Neuronal stem cell (in vitro differentiated cells): ENCODE data around the gene ZNF609.

ENCODE experiments used
- DNase-seq: peaks from one replicate; pipeline ENCODE4 v3.0.0-alpha.2; 2013; ENCODE audit warnings: low spot score
- H2AFZ ChIP-seq: one replicate; pipeline ENCODE4 v1.6.1; 2013; ENCODE audit warnings: mild to moderate bottlenecking, low read length, inconsistent platforms
- H2AK5ac ChIP-seq: 2 replicates; pipeline ENCODE4 v1.6.1; 2013; ENCODE audit warnings: low read depth, mild to moderate bottlenecking, inconsistent platforms, low read length, moderate library complexity, mixed read lengths
- H2BK120ac ChIP-seq: 2 replicates; pipeline ENCODE4 v1.6.1; 2013; ENCODE audit warnings: low read depth, mild to moderate bottlenecking, inconsistent platforms, low read length, moderate library complexity, mixed read lengths
- H2BK12ac ChIP-seq: one replicate; pipeline ENCODE4 v1.6.1; 2013; ENCODE audit warnings: low read length, inconsistent platforms
- H2BK15ac ChIP-seq: 2 replicates; pipeline ENCODE4 v1.6.1; 2013; ENCODE audit warnings: mild to moderate bottlenecking, low read length, inconsistent platforms, mixed read lengths
- H2BK5ac ChIP-seq: one replicate; pipeline ENCODE4 v1.6.1; 2013; ENCODE audit warnings: inconsistent platforms, mild to moderate bottlenecking, low read length, moderate library complexity
- H3K14ac ChIP-seq: one replicate; pipeline ENCODE4 v1.6.1; 2013; ENCODE audit warnings: low read length, inconsistent platforms
- H3K18ac ChIP-seq: 2 replicates; pipeline ENCODE4 v1.6.1; 2013; ENCODE audit warnings: low read length, inconsistent platforms
- H3K23ac ChIP-seq: 2 replicates; pipeline ENCODE4 v1.6.1; 2013; ENCODE audit warnings: low read depth, mild to moderate bottlenecking, mixed read lengths, low read length, inconsistent platforms; ENCODE audit not compliant: poor library complexity
- H3K27ac ChIP-seq: replicated peaks from 3 replicates; pipeline ENCODE4 v1.5.1; 2013; ENCODE audit warnings: low read length, inconsistent platforms
- H3K27me3 ChIP-seq, 3 experiments: 2 replicates each; pipeline ENCODE4 v1.6.1; 2013; ENCODE audit warnings: low read length in 3 of 3, mild to moderate bottlenecking in 2 of 3, inconsistent platforms in 1 of 3, low read depth in 1 of 3, mixed read lengths in 1 of 3, moderate library complexity in 1 of 3; ENCODE audit not compliant: control insufficient read depth in 3 of 3, insufficient read depth in 3 of 3
- H3K36me3 ChIP-seq, 2 donors: replicated peaks in 1 of 2; 2 replicates each; pipeline ENCODE4 v1.6.1; 2013; ENCODE audit warnings: low read length in 2 of 2; ENCODE audit not compliant: control insufficient read depth in 2 of 2, insufficient read depth in 2 of 2
- H3K4ac ChIP-seq: 2 replicates; pipeline ENCODE4 v1.6.1; 2013; ENCODE audit warnings: inconsistent platforms, mild to moderate bottlenecking, low read length, moderate library complexity
- H3K4me1 ChIP-seq, 2 donors: 1 replicate in 1 of 2; 2 replicates in 1 of 2; pipeline ENCODE4 v1.6.1; 2013; ENCODE audit warnings: low read length in 2 of 2, low read depth in 1 of 2; ENCODE audit not compliant: control insufficient read depth in 2 of 2, insufficient read depth in 1 of 2
- H3K4me2 ChIP-seq: one replicate; pipeline ENCODE4 v1.6.1; 2013; ENCODE audit warnings: mild to moderate bottlenecking, low read length, inconsistent platforms; ENCODE audit not compliant: insufficient read depth, poor library complexity, severe bottlenecking
- H3K4me3 ChIP-seq, 2 donors: 2 replicates each; pipeline ENCODE4 v1.5.1; 2013; ENCODE audit warnings: low read length in 2 of 2, mild to moderate bottlenecking in 2 of 2, inconsistent platforms in 1 of 2, moderate library complexity in 1 of 2
- H3K79me1 ChIP-seq: one replicate; pipeline ENCODE4 v1.6.1; 2013; ENCODE audit warnings: low read depth, mild to moderate bottlenecking, inconsistent platforms, low read length, moderate library complexity
- H3K9ac ChIP-seq: one replicate; pipeline ENCODE4 v1.6.1; 2013; ENCODE audit warnings: mild to moderate bottlenecking, low read depth, low read length, inconsistent platforms; ENCODE audit not compliant: poor library complexity
- H3K9me3 ChIP-seq, 2 donors: replicated peaks in 1 of 2; 2 replicates each; pipeline versions ENCODE3 to v1.6.1; 2013; ENCODE audit warnings: low read length in 2 of 2, mild to moderate bottlenecking in 2 of 2, inconsistent platforms in 1 of 2, low read depth in 1 of 2, mixed read lengths in 1 of 2, moderate library complexity in 1 of 2; ENCODE audit not compliant: control insufficient read depth in 2 of 2, insufficient read depth in 1 of 2
- H4K8ac ChIP-seq: one replicate; pipeline ENCODE4 v1.6.1; 2013; ENCODE audit warnings: low read depth, mild to moderate bottlenecking, inconsistent platforms, low read length, moderate library complexity
- H4K91ac ChIP-seq: one replicate; pipeline ENCODE4 v1.6.1; 2013; ENCODE audit warnings: low read length, low read depth, mild to moderate bottlenecking, inconsistent platforms; ENCODE audit not compliant: poor library complexity
- WGBS, 2 donors: extraction: QIAGEN DNeasy Blood & Tissue Kit; methylation state at CpG; one replicate each; pipeline ENCODE4 v1.1.7; 2013; ENCODE audit warnings: missing lambda C conversion rate in 2 of 2, mixed read lengths in 1 of 2; ENCODE audit not compliant: insufficient read length in 2 of 2, insufficient replicate concordance in 1 of 2; ENCODE audit errors: extremely low coverage in 2 of 2; 5-methylcytosine and 5-hydroxymethylcytosine counted together

Gene ZNF609

GRCh38 chr15:64443016-64443415 is 17.4 kb upstream of the ZNF609 start:
- Histone ChIP-seq H3K9ac (no peak overlapping the region), H4K8ac (no peak overlapping the region), H2BK15ac (no peak overlapping the region), H2BK12ac (no peak overlapping the region), H2BK5ac (no peak overlapping the region), H2AFZ (no peak overlapping the region), H3K4me2 (no peak overlapping the region), H3K9me3 (no peaks in the 10 kb centered on the region), H3K4me3 (no peak overlapping the region), H3K14ac (no peak overlapping the region), H3K4me1 (no peaks in the 10 kb centered on the region), H2AK5ac (no peak overlapping the region), H3K27me3 (no peaks in the 10 kb centered on the region), H4K91ac (no peak overlapping the region), H3K23ac (no peak overlapping the region), H3K4ac (no peak overlapping the region), H3K36me3 (peaks cover 5 to 30% of the 10 kb centered on the region in 2 donors), H3K79me1 (no peaks in the 10 kb centered on the region), H3K18ac (no peak overlapping the region), H3K27ac (no peak overlapping the region), H2BK120ac (no peak overlapping the region)
- no CpG with 5 or more reads among the region's 2 CpGs for WGBS, 2 donors
- no peak for DNase-seq

GRCh38 chr15:64443747-64444621 is 16.4 kb upstream of the ZNF609 start:
- Histone ChIP-seq H3K23ac (no peak overlapping the region), H2BK15ac (no peak overlapping the region), H2BK12ac (no peak overlapping the region), H2BK5ac (no peak overlapping the region), H3K4ac (no peak overlapping the region), H2AK5ac (no peak overlapping the region), H3K36me3 (peaks cover 5 to 38% of the 10 kb centered on the region in 2 donors), H3K4me2 (no peak overlapping the region), H2BK120ac (no peak overlapping the region), H4K8ac (no peak overlapping the region), H3K79me1 (no peaks in the 10 kb centered on the region), H3K27ac (no peak overlapping the region), H3K27me3 (no peaks in the 10 kb centered on the region), H3K14ac (no peak overlapping the region), H4K91ac (no peak overlapping the region), H3K9ac (no peak overlapping the region), H2AFZ (no peak overlapping the region), H3K4me1 (no peaks in the 10 kb centered on the region), H3K18ac (no peak overlapping the region), H3K4me3 (no peak overlapping the region), H3K9me3 (no peaks in the 10 kb centered on the region)
- whole genome bisulfite sequencing, 2 donors = no CpG with 5 or more reads among the region's 3 CpGs
- DNase-seq = no peak

DNA sequence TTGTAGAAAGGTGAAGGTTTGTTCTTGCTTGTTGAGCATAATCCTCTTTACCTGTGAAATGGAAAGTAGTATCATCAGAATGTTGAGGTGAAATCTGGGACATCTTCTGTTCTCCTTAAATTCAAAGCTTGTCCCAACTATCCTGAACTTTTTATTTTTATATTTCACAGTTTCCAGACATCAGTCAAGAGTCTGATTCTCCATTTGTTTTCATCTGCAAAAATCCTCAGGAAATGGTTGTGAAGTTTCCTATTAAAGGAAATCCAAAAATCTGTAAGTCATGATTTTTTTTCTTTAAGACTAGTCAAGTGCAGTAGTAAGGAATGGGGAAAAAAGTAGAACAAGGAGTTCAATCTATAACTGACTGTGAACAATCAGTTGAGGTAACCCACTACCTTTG is 15.5 kb upstream of the ZNF609 start:
- H4K8ac ChIP-seq = no peak overlapping the region
- no peak overlapping the region for H3K18ac ChIP-seq
- no peaks in the 10 kb centered on the region for H3K79me1 ChIP-seq
- H3K9me3 ChIP-seq = no peaks in the 10 kb centered on the region
- H3K27me3 ChIP-seq = no peaks in the 10 kb centered on the region
- H3K4me1 ChIP-seq = no peaks in the 10 kb centered on the region
- no peak for DNase-seq
- H2AFZ ChIP-seq = no peak overlapping the region
- no peak overlapping the region for H2BK5ac ChIP-seq
- no peak overlapping the region for H2BK120ac ChIP-seq
- peaks cover 5 to 42% of the 10 kb centered on the region in 2 donors for H3K36me3 ChIP-seq
- H2BK12ac ChIP-seq = no peak overlapping the region
- H3K4ac ChIP-seq = no peak overlapping the region
- H3K4me3 ChIP-seq = no peak overlapping the region
- H3K14ac ChIP-seq = no peak overlapping the region
- H3K4me2 ChIP-seq = no peak overlapping the region
- H4K91ac ChIP-seq = no peak overlapping the region
- H3K9ac ChIP-seq = no peak overlapping the region
- no peak overlapping the region for H3K27ac ChIP-seq
- no peak overlapping the region for H3K23ac ChIP-seq
- H2AK5ac ChIP-seq = no peak overlapping the region
- H2BK15ac ChIP-seq = no peak overlapping the region

DNA sequence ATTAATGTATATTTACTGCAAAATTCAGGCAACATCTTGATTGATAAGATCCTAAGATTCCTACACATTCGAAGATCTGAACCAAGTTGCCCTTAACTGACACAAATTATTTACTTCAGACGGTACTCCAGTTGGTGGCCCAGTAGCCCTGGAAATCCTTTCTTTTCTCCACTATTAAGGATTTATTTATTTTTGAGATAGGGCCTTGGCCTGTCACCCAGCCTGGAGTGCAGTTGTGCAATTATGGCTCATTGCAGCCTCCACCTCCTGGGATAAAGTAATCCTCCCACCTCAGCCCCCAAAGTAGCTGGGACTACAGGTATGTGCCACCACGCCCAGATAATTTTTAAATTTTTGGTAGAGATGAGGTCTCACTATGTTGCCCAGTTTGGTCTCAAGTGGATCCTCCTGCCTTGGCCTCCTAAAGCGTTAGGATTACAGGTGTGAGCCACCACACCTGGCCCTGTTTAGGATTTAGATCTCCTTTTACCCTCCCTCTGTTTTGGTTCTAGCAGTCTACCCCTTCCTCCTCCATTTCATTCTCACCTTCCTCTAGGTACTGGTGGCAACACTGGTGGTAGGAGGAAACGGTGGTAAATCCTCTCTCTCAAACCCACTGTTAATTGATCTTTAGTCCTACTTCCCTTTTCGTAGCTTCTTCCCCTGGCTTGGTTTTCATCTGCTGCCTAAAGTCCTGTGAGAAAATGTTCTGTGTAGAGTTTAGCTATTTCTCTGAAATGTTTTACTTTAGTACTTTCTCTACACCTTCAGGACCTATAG is 12.7 kb upstream of the ZNF609 start:
- no peak overlapping the region for H3K27ac ChIP-seq
- no peak overlapping the region for H3K14ac ChIP-seq
- no peak overlapping the region for H3K18ac ChIP-seq
- H3K4me2 ChIP-seq = no peak overlapping the region
- H3K4me3 ChIP-seq = no peak overlapping the region
- no peak overlapping the region for H2BK120ac ChIP-seq
- no peaks in the 10 kb centered on the region for H3K79me1 ChIP-seq
- no peak overlapping the region for H2AK5ac ChIP-seq
- no peak overlapping the region for H4K8ac ChIP-seq
- H3K9me3 ChIP-seq = no peaks in the 10 kb centered on the region
- H3K4ac ChIP-seq = no peak overlapping the region
- no peak overlapping the region for H2BK15ac ChIP-seq
- no peak for DNase-seq
- H2BK12ac ChIP-seq = no peak overlapping the region
- no peak overlapping the region for H2BK5ac ChIP-seq
- H3K9ac ChIP-seq = no peak overlapping the region
- WGBS, 2 donors = no CpG with 5 or more reads among the region's 6 CpGs
- H3K27me3 ChIP-seq = no peaks in the 10 kb centered on the region
- H3K4me1 ChIP-seq = no peaks in the 10 kb centered on the region
- H3K23ac ChIP-seq = no peak overlapping the region
- H2AFZ ChIP-seq = no peak overlapping the region
- no peak overlapping the region for H4K91ac ChIP-seq
- H3K36me3 ChIP-seq = peaks cover 5 to 48% of the 10 kb centered on the region in 2 donors
